T-cell (primary cell): Measurements from ENCODE around the gene KBTBD8. TPM values are rescaled to one million over a fixed set of nuclear protein-coding genes. Genes with fewer than 3 reads are reported as not detected.
A peak's percentile ranks its signal among the peaks of the same experiment; 100 is the strongest.

ENCODE experiments used
- ATAC-seq, 4 experiments: fragments of 200-7000 bp in 3 of 4; fragments of 150-1000 bp in 1 of 4; cut with Tn5 transposase; replicated peaks in 1 of 4; 1 replicate in 3 of 4; 2 replicates in 1 of 4; pipeline ENCODE4 v1.10.0; 2021; ENCODE audit warnings: moderate library complexity in 3 of 4, mild to moderate bottlenecking in 2 of 4, moderate number of reproducible peaks in 1 of 4
- CTCF ChIA-PET, 2 donors: fragments of 300-600 bp; sonication (Branson Sonifier 250); formaldehyde crosslinking; loops; one replicate each; lab custom pipeline; 2022; ENCODE audit warnings: antibody characterized with exemption in 2 of 2; lab: Charles Lee
- POLR2A ChIA-PET, 2 donors: fragments of 300-600 bp; sonication (Branson Sonifier 250); formaldehyde crosslinking; loops; one replicate each; lab custom pipeline; 2022; ENCODE audit warnings: antibody characterized with exemption in 2 of 2; lab: Charles Lee
- DNase-seq, 35 experiments: peaks; one replicate each; pipeline versions ENCODE4 v3.0.0 to v3.0.0-alpha.2; 2013 to 2023
- H3K27ac ChIP-seq: one replicate; pipeline ENCODE4 v1.5.1; 2013; ENCODE audit warnings: low read length
- H3K27me3 ChIP-seq, 2 experiments: replicated peaks in 1 of 2; 1 replicate in 1 of 2; 2 replicates in 1 of 2; pipeline versions ENCODE4 v1.6.1 to v1.7.0; 2013; ENCODE audit warnings: low read length in 1 of 2, mixed read lengths in 1 of 2; ENCODE audit not compliant: control insufficient read depth in 2 of 2, insufficient read depth in 2 of 2; ENCODE audit errors: extremely low read depth in 1 of 2
- H3K36me3 ChIP-seq, 2 donors: 1 replicate in 1 of 2; 2 replicates in 1 of 2; pipeline versions ENCODE4 v1.6.1 to v1.7.0; 2013; ENCODE audit warnings: low read length in 1 of 2; ENCODE audit not compliant: control insufficient read depth in 2 of 2, insufficient read depth in 1 of 2; ENCODE audit errors: extremely low read depth in 1 of 2
- H3K4me1 ChIP-seq, 2 experiments: 1 replicate in 1 of 2; 2 replicates in 1 of 2; pipeline versions ENCODE4 v1.6.1 to v1.7.0; 2013; ENCODE audit warnings: low read length in 2 of 2, mixed read lengths in 1 of 2; ENCODE audit not compliant: insufficient read depth in 2 of 2, control insufficient read depth in 1 of 2; ENCODE audit errors: extremely low read depth in 1 of 2
- H3K4me3 ChIP-seq, 2 donors: 1 replicate in 1 of 2; 2 replicates in 1 of 2; pipeline versions ENCODE4 v1.5.1 to v1.7.0; 2013; ENCODE audit warnings: mild to moderate bottlenecking in 2 of 2, low read length in 1 of 2, moderate library complexity in 1 of 2; ENCODE audit not compliant: control insufficient read depth in 1 of 2; ENCODE audit errors: extremely low read depth in 1 of 2
- H3K9me3 ChIP-seq: 2 replicates; pipeline ENCODE4 v1.7.0; 2013
- H3K27ac Mint-ChIP-seq, 2 donors: one replicate each; pipeline ENCODE4 v1.8.0; 2020 to 2021; ENCODE audit warnings: mild to moderate bottlenecking in 2 of 2, mixed read lengths in 2 of 2
- H3K27me3 Mint-ChIP-seq, 2 donors: one replicate each; pipeline ENCODE4 v1.8.0; 2021 to 2022; ENCODE audit warnings: mixed read lengths in 2 of 2
- H3K36me3 Mint-ChIP-seq: one replicate; pipeline ENCODE4 v1.8.0; 2021; ENCODE audit warnings: mixed read lengths
- H3K4me1 Mint-ChIP-seq, 3 donors: one replicate each; pipeline ENCODE4 v1.8.0; 2020 to 2022; ENCODE audit warnings: mixed read lengths in 3 of 3, mild to moderate bottlenecking in 1 of 3
- H3K4me3 Mint-ChIP-seq, 3 donors: one replicate each; pipeline ENCODE4 v1.8.0; 2020 to 2022; ENCODE audit warnings: mild to moderate bottlenecking in 3 of 3, mixed read lengths in 3 of 3, moderate library complexity in 3 of 3
- H3K9me3 Mint-ChIP-seq, 3 donors: one replicate each; pipeline ENCODE4 v1.8.0; 2020 to 2022; ENCODE audit warnings: mixed read lengths in 3 of 3
- WGBS: methylation state at CpG from one replicate; pipeline ENCODE4 v1.1.5; 2013; ENCODE audit warnings: missing lambda C conversion rate; ENCODE audit not compliant: insufficient coverage; 5-methylcytosine and 5-hydroxymethylcytosine counted together
- total RNA-seq, 35 experiments: library from RNA in 6 of 35; stranded (reverse) in 6 of 35; fragments of 120-200 nt in 1 of 35; gene quantifications; one replicate each; pipeline versions ENCODE4 v1.2.1 to v1.2.4 and lab custom pipeline; 2013 to 2026

The KBTBD8 gene
- total RNA-seq, 5 donors from 2014 or later (not counting 1 experiment from before 2014, with no cell fraction given): 3.3 to 11.5 (median 6.1) TPM

GRCh38 chr3:67001086-67001861 is 3.2 kb downstream of the KBTBD8 start:
- Histone ChIP-seq H3K36me3 (peaks cover 0 to 10% of the 10 kb centered on the region in 2 donors), H3K27ac (no peak overlapping the region), H3K4me3 (no peak overlapping the region), H3K27me3 (no peaks in the 10 kb centered on the region), H3K4me1 (peaks cover 6 to 14% of the 10 kb centered on the region in 2 experiments), H3K9me3 (no peaks in the 10 kb centered on the region)
- POLR2A ChIA-PET: no interaction called here
- Mint-ChIP-seq H3K36me3 (peaks cover 38% of the 10 kb centered on the region), H3K4me1 (peaks cover 47 to 59% (median 59%) of the 10 kb centered on the region in 3 donors), H3K27ac (peak overlapping the region; percentile 43 to 66), H3K9me3 (no peaks in the 10 kb centered on the region), H3K27me3 (peaks cover 0 to 5% of the 10 kb centered on the region in 2 donors), H3K4me3 (peak overlapping the region; percentile 26 to 60 (median 32))
- WGBS: 61% methylated on average over 5 of the region's 8 CpGs
- CTCF ChIA-PET: no interaction called here
- no peak for ATAC-seq
- no peak for DNase-seq

DNA sequence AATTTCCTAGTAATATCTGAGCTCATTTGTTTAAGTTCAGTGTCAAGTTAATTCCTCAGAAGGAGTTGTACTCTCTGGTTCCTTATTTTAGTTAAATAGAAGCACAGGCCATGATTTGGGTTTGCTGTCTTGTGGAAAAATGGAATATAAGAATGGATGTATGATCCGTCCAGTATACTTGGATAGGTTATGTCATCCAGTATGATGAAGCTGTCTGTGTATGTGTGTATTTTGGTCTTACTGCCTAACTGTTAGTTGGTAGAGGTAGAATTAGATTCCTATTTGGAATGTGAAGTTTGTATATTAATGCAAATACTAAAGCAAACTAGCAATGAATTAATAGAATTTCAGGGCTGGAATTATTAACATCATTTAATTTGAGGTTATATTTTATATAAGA is 7.9 kb downstream of the KBTBD8 start:
- Histone ChIP-seq H3K27me3 (no peaks in the 10 kb centered on the region), H3K4me3 (no peak overlapping the region), H3K27ac (no peak overlapping the region), H3K36me3 (peaks cover 0 to 21% of the 10 kb centered on the region in 2 donors), H3K4me1 (no peaks in the 10 kb centered on the region), H3K9me3 (no peaks in the 10 kb centered on the region)
- Mint-ChIP-seq H3K4me1 (peaks cover 34 to 43% (median 41%) of the 10 kb centered on the region in 3 donors), H3K36me3 (peaks cover 74% of the 10 kb centered on the region), H3K27me3 (no peaks in the 10 kb centered on the region), H3K9me3 (no peaks in the 10 kb centered on the region), H3K4me3 (no peak overlapping the region), H3K27ac (no peak overlapping the region)
- POLR2A ChIA-PET: no interaction called here
- ATAC-seq (no peak), DNase-seq (no peak)
- CTCF ChIA-PET: interaction anchor here in 1 of 2 donors (0.6 to 0.8 kb wide), 2 partner anchors 34 to 68 kb away, joined by 3 read pairs; no protein-coding TSS in a partner anchor
- 88% methylated on average over 1 of the region's 1 CpG for WGBS

GRCh38 chr3:67006460-67006859 is 8.4 kb downstream of the KBTBD8 start:
- peaks cover 73% of the 10 kb centered on the region for H3K36me3 Mint-ChIP-seq
- peaks cover 29 to 38% (median 36%) of the 10 kb centered on the region in 3 donors for H3K4me1 Mint-ChIP-seq
- CTCF ChIA-PET: interaction anchor here in 1 of 2 donors (0.6 to 0.8 kb wide), 2 partner anchors 34 to 68 kb away, joined by 3 read pairs; no protein-coding TSS in a partner anchor
- Histone ChIP-seq H3K27ac (no peak overlapping the region), H3K4me1 (no peaks in the 10 kb centered on the region), H3K36me3 (peaks cover 0 to 23% of the 10 kb centered on the region in 2 donors), H3K27me3 (no peaks in the 10 kb centered on the region), H3K9me3 (no peaks in the 10 kb centered on the region), H3K4me3 (no peak overlapping the region)
- ATAC-seq: no peak
- WGBS: no CpG with 5 or more reads among the region's 5 CpGs
- H3K27ac Mint-ChIP-seq: no peak overlapping the region
- no peaks in the 10 kb centered on the region for H3K27me3 Mint-ChIP-seq
- no peaks in the 10 kb centered on the region for H3K9me3 Mint-ChIP-seq
- POLR2A ChIA-PET: interaction anchor here in 1 of 2 donors (0.6 kb wide), 1 partner anchor 34 kb away, joined by 8 read pairs; no protein-coding TSS in a partner anchor
- no peak overlapping the region for H3K4me3 Mint-ChIP-seq
- DNase-seq: no peak

DNA sequence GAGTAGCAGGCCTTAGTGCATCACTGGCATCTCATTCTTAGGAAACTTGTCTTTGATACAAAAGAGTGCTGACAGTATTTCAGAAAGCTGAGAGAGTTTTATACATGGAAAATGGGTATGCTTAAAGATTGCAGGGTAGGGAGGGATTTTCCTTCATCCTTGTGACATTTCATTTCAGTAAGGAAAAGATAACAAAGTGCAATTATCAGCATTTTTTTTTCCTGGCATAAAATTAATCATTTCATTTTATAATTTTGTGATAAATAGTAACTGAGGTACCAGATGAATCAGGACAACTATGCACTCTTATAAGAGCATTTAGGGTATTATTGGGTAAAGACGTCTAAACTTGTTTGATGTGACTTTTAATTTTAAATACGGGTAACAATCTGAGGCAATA is 10.3 kb downstream of the KBTBD8 start:
- WGBS: no CpG with 5 or more reads among the region's 2 CpGs
- Histone ChIP-seq H3K4me1 (no peaks in the 10 kb centered on the region), H3K36me3 (peaks cover 0 to 22% of the 10 kb centered on the region in 2 donors), H3K27me3 (no peaks in the 10 kb centered on the region), H3K9me3 (no peaks in the 10 kb centered on the region), H3K27ac (no peak overlapping the region), H3K4me3 (no peak overlapping the region)
- H3K27ac Mint-ChIP-seq: no peak overlapping the region
- peaks cover 75% of the 10 kb centered on the region for H3K36me3 Mint-ChIP-seq
- CTCF ChIA-PET: no interaction called here
- DNase-seq (no peak), ATAC-seq (no peak)
- no peaks in the 10 kb centered on the region for H3K27me3 Mint-ChIP-seq
- H3K4me1 Mint-ChIP-seq: peaks cover 26 to 28% (median 26%) of the 10 kb centered on the region in 3 donors
- POLR2A ChIA-PET: no interaction called here
- no peaks in the 10 kb centered on the region for H3K9me3 Mint-ChIP-seq
- no peak overlapping the region for H3K4me3 Mint-ChIP-seq

DNA sequence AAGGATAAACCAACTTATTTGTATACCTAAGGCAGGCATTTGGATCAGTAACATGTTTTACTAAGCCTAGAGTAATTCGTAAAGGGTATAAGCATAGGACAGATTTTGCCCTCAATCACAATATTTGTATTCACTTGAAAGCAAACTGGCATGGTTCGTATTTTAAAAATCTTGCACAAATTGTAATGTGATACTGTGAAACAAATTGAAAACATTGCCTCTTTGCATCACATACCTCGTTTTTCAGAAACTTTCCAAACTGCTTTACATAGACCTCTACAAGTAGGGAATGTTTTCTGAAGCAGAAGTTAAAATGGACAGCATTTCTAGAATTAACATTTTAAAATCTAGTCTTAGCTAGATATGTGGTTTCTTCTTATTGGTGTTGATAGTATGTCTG is 11.6 kb downstream of the KBTBD8 start:
- ATAC-seq (no peak), DNase-seq (no peak)
- H3K9me3 ChIP-seq: no peaks in the 10 kb centered on the region
- no peaks in the 10 kb centered on the region for H3K27me3 ChIP-seq
- CTCF ChIA-PET: no interaction called here
- no peak overlapping the region for H3K4me3 Mint-ChIP-seq
- peaks cover 17 to 21% (median 18%) of the 10 kb centered on the region in 3 donors for H3K4me1 Mint-ChIP-seq
- H3K36me3 Mint-ChIP-seq: peaks cover 67% of the 10 kb centered on the region
- H3K4me3 ChIP-seq: no peak overlapping the region
- no peaks in the 10 kb centered on the region for H3K9me3 Mint-ChIP-seq
- no peak overlapping the region for H3K27ac Mint-ChIP-seq
- POLR2A ChIA-PET: no interaction called here
- peaks cover 0 to 14% of the 10 kb centered on the region in 2 donors for H3K36me3 ChIP-seq
- no CpG with 5 or more reads among the region's 3 CpGs for WGBS
- no peak overlapping the region for H3K27ac ChIP-seq
- H3K27me3 Mint-ChIP-seq: no peaks in the 10 kb centered on the region
- no peaks in the 10 kb centered on the region for H3K4me1 ChIP-seq

DNA sequence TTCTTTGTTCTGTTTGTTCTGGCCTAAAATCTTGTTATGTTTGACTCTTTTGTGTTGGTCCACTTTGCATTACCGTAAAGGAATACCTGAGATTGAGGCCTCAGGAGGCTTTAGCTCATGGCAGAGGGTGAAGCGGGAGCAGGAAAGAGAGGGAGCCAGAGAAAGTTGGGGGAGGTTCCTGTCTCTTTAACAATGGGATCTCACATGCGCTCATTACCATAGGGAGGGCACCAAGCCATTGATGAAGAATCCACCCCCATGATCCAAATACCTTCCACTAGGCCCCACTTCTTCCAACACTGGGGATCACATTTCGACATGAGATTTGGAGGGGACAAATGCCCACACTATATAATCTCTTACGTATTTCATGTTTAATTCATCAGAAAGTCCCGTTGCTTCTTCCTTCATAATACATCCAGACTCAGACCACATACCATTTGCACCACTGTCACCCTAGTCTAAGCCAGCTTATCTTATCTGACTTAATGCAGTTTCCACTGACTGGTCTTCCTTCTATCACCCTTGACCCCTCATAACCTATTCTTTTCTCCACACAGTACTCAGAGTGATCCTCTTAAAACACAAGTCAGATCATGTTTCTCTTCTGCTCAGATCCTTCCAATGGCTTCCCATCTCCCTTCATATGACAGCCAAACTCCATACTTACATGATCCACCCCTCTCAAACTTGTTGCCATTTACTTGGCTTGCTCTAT is 13.5 kb downstream of the KBTBD8 start:
- WGBS: 98% methylated on average over 4 of the region's 6 CpGs
- ATAC-seq (no peak), DNase-seq (no peak)
- Histone ChIP-seq H3K4me1 (peaks cover 0 to 3% of the 10 kb centered on the region in 2 experiments), H3K9me3 (no peaks in the 10 kb centered on the region), H3K4me3 (no peak overlapping the region), H3K27me3 (no peaks in the 10 kb centered on the region), H3K36me3 (peaks cover 0 to 14% of the 10 kb centered on the region in 2 donors), H3K27ac (no peak overlapping the region)
- H3K4me3 Mint-ChIP-seq: no peak overlapping the region
- no peaks in the 10 kb centered on the region for H3K9me3 Mint-ChIP-seq
- H3K27me3 Mint-ChIP-seq: no peaks in the 10 kb centered on the region
- ChIA-PET POLR2A (no interaction called here), CTCF (no interaction called here)
- peaks cover 7 to 14% (median 10%) of the 10 kb centered on the region in 3 donors for H3K4me1 Mint-ChIP-seq
- no peak overlapping the region for H3K27ac Mint-ChIP-seq
- H3K36me3 Mint-ChIP-seq: peaks cover 51% of the 10 kb centered on the region
